ENCODE measurements around the gene NLGN2.

Gene NLGN2

DNA sequence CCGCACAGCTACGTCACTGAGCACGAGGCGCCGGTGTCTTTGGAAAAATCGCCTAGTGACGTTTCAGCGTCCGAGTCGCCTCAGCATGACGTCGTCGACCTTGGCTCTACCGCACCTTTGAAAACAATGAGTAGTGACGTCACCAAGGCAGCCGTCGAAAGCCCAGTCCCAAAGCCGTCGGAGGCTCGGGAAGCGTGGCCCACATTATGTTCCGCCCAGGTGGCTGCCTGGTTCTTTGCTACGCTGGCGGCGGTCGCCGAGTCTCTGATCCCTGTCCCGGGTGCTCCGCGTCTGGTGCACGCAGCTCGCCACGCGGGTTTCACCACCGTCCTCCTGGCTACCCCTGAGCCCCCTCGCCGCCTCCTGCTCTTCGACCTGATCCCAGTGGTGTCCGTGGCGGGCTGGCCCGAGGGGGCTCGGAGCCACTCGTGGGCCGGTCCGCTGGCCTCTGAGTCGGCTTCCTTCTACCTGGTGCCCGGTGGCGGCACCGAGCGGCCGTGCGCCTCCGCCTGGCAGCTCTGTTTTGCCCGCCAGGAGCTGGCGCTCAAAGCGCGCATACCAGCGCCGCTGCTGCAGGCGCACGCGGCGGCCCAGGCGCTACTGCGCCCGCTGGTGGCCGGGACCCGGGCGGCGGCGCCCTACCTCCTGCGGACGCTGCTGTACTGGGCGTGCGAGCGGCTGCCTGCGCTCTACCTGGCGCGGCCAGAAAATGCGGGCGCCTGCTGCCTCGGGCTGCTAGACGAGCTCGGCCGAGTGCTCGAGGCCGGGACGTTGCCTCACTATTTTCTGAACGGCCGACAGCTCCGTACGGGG lies 29.1 kb downstream of the NLGN2 start:
- in situ Hi-C loops (cut with MboI; ENCODE audit: low sequenced_read_pairs), result no loop called here

- in situ Hi-C loops (cut with MboI; ENCODE audit: low sequenced_read_pairs), result no loop called here
Measured at GRCh38 chr17:7437369-7437863, 29.8 kb downstream of the NLGN2 start.

GRCh38 chr17:7437950-7438614 lies 30.4 kb downstream of the NLGN2 start:
- in situ Hi-C loops (cut with MboI; ENCODE audit: low sequenced_read_pairs), result no loop called here

- in situ Hi-C loops (cut with MboI; ENCODE audit: low sequenced_read_pairs), result no loop called here
Measured at GRCh38 chr17:7438656-7439460, 31.2 kb downstream of the NLGN2 start.

DNA sequence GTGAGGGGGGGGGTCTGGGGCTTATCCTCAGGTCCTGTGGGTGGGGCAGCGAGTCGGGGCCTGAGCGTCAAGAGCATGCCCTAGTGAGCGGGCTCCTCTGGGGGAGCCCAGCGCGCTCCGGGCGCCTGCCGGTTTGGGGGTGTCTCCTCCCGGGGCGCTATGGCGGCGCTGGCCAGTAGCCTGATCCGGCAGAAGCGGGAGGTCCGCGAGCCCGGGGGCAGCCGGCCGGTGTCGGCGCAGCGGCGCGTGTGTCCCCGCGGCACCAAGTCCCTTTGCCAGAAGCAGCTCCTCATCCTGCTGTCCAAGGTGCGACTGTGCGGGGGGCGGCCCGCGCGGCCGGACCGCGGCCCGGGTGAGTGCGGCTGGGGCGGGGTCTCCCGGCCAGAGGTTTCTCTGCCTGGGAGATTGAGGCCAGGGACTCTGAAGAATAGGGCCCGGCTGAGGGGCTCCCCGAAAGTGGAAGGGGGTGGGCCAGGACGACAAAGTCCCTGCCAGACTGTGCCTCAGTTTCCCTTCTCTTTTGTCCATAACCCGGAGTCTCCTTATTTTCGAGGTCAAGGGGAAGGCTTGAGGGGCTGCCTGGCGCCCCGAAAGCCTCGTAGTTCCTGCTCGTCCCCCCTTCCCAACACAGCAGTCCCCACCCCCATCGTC lies 31.9 kb downstream of the NLGN2 start, which contains the start of gene FGF11:
FGF11 (plus strand) TSS at position 51 of the 651 bp plus-strand sequence; CDS start at position 160, 109 bp downstream.
- in situ Hi-C loops (cut with MboI; ENCODE audit: low sequenced_read_pairs), result no loop called here

DNA sequence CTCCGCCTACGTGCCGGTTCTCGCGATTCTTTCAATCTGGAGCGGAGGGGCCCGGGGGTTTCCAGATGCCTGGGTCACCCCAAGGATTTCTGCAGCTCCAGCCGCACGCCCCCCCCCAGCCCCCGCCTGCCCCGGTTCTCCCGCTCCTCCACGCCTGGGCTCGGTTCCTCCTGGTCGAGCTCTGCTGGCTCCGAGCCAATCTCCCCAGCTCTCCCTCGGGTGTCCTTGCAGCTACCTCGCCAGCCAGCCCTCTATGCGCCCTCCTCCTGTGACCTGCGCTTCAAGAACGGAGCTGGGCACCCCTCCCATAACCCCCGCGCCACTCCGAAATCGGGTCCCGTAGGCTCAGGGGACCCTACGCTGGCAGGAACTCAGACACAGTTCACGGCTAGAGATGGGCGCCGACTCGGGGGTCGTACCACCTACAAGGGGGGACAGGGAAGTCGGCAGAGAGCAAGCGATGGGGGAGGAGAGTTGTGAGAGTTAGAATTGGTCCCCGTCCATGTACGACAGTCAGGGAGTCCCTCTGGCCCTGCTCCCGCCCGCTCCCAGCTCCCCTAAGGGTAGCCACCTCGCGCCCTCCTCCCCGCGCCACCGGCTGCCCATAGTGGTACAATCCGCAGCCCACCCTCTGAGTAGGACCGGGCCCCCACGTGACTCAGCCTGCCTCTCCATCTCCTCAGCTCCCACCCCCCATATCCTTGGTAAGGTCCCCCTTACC lies 32.6 kb downstream of the NLGN2 start:
- in situ Hi-C loops (cut with MboI; ENCODE audit: low sequenced_read_pairs), result no loop called here

DNA sequence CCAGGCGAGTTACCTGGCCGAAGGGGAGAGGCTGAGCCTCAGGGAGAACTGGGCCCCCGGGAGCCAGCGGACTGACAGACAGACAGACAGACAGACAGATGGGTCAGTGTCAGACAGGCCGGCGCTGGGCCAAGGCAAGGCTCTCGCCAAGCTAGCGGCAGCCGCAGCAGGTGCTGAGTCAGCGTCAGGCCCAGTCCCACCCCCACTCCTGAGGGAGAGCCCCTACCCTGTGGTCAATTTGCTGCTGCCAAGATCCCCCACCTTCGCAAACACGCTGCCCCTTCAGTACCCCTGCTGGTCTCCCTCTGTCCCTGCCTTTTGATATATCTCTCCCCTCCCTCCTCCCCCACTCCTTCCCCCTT lies 33.2 kb downstream of the NLGN2 start:
- in situ Hi-C loops (cut with MboI; ENCODE audit: low sequenced_read_pairs), result no loop called here

GRCh38 chr17:7441266-7441665 lies 33.6 kb downstream of the NLGN2 start:
- in situ Hi-C loops (cut with MboI; ENCODE audit: low sequenced_read_pairs), result no loop called here

DNA sequence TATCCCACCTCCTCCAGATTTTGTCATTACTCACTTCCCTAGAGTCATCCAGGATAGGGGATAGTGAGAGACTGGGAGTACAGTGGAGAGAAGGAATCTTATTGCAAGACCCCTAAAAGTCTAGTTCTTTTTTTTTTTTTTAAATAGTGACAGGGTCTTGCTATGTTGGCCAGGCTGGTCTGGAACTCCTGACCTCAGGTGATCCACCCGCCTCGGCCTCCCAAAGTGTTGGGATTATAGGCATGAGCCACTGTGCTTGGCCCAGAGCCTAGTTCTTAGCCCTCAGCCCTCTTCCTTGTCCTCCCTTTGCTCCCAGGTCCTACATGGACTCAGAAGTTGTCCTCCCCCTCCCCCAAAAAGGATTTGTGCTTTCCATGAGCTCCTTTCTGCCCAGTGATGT lies 34.5 kb downstream of the NLGN2 start:
- in situ Hi-C loops (cut with MboI; ENCODE audit: low sequenced_read_pairs), result no loop called here

DNA sequence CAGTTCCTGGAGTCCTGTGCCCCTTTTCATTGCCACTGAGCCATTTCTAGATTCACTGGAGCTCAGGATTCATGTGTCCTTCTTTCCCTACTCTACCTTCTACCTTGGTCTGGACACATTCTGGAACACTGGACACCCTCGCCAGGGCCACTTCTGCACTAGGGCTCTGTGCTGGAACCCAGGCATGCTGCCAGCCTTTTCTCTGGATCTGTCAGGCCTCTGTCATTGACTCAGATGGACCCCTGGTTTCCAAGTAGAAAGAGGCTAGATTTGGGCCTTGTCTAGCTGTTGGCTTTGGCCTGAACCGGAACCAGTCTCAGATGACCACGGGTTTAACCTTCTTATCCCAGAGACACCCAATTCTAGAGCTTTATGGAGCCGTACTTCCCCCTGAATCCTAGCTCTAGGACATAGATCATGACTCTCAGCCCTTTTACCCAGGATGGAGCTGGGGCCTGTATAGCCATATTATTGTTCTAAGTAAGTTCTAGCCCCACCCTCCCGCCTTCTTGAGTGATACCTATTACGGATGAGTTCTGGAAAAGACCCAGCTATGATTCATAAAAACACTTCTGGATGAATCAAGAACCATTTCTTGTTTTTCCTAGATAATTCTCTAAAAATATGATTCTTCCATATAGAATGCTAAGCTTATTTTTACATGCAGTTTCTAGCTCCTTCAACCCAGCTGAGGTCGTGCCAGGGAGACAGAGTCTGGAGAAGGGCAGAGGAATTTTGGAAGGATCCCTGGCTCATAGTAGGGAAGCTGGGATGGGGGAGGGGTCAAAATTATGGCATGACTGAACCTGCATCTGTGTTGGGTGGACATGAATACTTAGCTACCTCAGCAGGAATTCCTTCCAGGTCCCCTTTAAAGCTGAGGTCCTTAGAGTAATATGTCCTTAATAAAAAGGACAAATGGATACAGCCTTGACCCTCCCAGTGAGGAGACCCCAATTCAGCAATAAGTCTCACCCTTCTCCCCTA lies 36.1 kb downstream of the NLGN2 start:
- in situ Hi-C loops (cut with MboI; ENCODE audit: low sequenced_read_pairs), result no loop called here

DNA sequence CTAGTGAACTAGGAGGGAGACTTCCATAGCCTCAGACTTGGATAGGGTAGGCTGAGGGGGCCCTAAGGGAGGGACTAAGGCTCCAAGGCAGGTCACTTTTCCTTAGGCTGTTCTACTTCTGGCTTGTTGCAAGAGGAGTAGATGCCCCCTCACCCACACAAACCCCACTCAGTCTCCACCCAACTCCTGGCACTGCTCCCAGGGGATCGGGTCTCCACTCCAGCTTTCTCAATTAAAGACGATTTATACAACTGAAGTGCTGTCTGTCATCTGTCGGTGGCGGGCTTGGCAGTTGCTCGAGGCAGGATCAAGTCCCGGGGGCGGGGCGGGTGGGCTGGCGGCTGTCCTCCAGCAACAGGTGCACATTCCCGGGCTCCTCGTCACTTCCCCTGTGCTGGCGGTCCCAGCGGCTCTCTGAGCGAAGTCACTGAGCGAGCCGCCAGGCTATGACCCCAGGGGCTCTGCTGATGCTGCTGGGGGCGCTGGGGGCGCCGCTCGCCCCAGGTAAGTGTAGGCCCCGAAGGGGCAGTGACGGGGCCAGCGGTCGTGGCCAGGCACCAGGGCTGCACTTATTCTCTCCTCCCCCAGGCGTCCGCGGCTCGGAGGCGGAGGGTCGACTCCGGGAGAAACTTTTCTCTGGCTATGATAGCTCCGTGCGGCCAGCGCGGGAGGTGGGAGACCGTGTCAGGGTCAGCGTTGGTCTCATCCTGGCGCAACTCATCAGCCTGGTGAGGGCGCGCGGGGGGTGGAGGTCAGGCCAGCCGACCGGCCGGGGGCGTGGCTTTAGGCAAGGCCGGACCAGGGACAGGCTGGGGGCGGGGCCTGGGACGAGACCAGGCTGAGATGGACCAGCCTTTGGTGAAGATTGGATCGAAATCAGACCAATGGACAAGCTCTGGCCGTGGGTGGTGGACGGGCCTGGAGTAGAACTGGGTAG lies 37.3 kb downstream of the NLGN2 start, which contains the start of gene CHRNB1:
CHRNB1 (plus strand) TSS at position 380 of the 937 bp plus-strand sequence; CDS start at position 447, 67 bp downstream.
- in situ Hi-C loops (cut with MboI; ENCODE audit: low sequenced_read_pairs), result no loop called here

GRCh38 chr17:7445619-7445968 lies 37.9 kb downstream of the NLGN2 start:
- in situ Hi-C loops (cut with MboI; ENCODE audit: low sequenced_read_pairs), result no loop called here

- in situ Hi-C loops (cut with MboI; ENCODE audit: low sequenced_read_pairs), result no loop called here
Measured at GRCh38 chr17:7448461-7448860, 40.8 kb downstream of the NLGN2 start.

DNA sequence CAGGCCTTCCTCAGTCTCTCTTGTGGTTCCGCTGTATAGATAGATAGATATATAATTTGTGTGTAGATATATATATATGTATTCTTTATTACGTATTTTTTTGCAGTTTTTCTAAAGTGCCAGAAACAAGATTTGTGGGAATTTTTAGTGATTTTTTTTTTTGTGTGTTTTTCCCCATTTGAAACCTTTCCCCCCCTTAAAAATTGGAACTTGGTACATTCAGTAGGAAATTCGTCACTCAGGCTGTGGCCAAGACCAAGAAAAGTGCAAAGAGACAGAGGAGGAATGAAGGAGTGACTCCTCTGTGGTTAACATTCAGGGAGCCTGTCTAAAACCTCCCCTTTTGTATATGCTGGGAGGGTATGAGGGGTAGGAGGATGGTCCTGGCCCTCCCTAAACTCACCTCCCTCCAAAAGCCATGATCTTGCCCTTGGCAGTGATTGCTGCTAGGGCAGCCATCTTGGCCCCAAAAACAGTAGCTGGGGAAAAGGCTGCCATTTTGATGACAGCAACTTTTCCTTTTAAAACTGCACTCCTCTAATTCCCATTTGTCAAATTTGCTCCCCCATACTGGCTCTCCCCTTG lies 52.4 kb downstream of the NLGN2 start:
- in situ Hi-C loops (cut with MboI; ENCODE audit: low sequenced_read_pairs), result no loop called here

- in situ Hi-C loops (cut with MboI; ENCODE audit: low sequenced_read_pairs), result no loop called here
Measured at GRCh38 chr17:7460850-7461660, 53.4 kb downstream of the NLGN2 start.

DNA sequence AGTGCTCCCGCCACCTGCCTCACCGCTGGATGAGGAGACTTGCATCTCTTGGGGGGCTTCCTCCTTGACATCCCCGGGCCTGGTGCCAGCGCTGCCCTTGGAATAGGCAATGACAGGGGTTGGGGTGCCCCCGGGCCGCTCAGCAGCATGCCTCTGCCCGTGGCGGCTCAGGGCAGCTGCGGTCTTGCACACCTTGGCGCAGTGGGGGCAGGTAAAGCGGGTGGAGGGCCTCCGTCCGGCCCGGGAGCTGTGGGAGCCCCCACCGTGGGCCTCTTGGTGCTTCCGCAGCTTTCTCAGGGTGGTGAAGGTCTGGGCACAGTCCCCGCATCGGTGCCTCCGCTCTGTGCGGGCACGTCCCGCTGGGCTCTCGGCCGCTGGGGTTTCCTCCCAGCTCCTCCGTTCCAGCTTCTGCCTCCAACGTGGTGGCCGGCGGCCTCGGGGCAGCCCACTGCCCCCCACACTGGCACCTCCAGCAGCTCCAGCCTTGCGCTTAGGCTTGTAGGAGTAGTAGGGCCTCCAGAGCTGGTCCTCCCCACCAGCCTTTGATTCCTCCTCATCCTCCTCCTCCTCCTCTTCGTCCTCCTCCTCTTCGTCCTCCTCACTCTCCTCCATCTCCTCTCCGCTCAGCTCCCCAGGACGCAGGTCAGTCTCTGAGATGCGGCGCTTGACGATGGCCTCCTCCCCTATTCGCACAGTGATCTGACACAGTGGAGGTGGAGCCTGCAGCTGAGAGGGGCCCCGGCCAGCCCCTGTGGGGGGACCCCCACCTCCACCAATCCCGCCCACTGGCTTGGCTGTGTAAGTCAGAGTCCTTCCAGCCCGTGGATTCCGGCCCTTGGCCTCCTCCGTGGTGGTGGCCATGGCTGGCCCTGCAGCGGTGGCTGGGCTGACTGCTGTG lies 55.1 kb downstream of the NLGN2 start:
- in situ Hi-C loops (cut with MboI; ENCODE audit: low sequenced_read_pairs), result no loop called here

Data from HL-60/S4 treated with retinoic acid at 250 ng/mL for 4 days and 3 days (cell line).